NCI-H1930 (cell line): Measurements from ENCODE around the gene PARN.
"Not testable (repeated sequence)": the region's sequence is repeated elsewhere in the genome, so short reads cannot be mapped to it uniquely, and the experiment has no call there.

Experiments used
- DNase-seq, 2 experiments: peaks; one replicate each; lab custom pipeline; 2025; lab: John Stamatoyannopoulos, UW

PARN gene

GRCh38 chr16:14437426-14437825 lies 192.6 kb downstream of the PARN start:
- no peak for DNase-seq

GRCh38 chr16:14436401-14436955 lies 193.6 kb downstream of the PARN start:
- no peak for DNase-seq

- no peak for DNase-seq
Observed at GRCh38 chr16:14434860-14435259, 195.2 kb downstream of the PARN start.

- not testable (repeated sequence) for DNase-seq
Observed at GRCh38 chr16:14428971-14429637, 201.0 kb downstream of the PARN start.

GRCh38 chr16:14428043-14428442 lies 202.0 kb downstream of the PARN start:
- no peak for DNase-seq

- DNase-seq: no peak
Observed at GRCh38 chr16:14427371-14427948, 202.6 kb downstream of the PARN start.

GRCh38 chr16:14424595-14424994 lies 205.5 kb downstream of the PARN start:
- no peak for DNase-seq

GRCh38 chr16:14423344-14423743 lies 206.7 kb downstream of the PARN start:
- DNase-seq: no peak

- no peak for DNase-seq
Observed at GRCh38 chr16:14420721-14421488, 209.2 kb downstream of the PARN start.

- DNase-seq: not testable (repeated sequence)
Observed at GRCh38 chr16:14420243-14420642, 209.8 kb downstream of the PARN start.

GRCh38 chr16:14419817-14420216 lies 210.2 kb downstream of the PARN start:
- DNase-seq: no peak

GRCh38 chr16:14418795-14419225 lies 211.2 kb downstream of the PARN start:
- DNase-seq: no peak

GRCh38 chr16:14416184-14416583 lies 213.9 kb downstream of the PARN start:
- DNase-seq: no peak

GRCh38 chr16:14415291-14415690 lies 214.8 kb downstream of the PARN start:
- DNase-seq: no peak

GRCh38 chr16:14409563-14409962 lies 220.5 kb downstream of the PARN start:
- no peak for DNase-seq

GRCh38 chr16:14407786-14408399 lies 222.2 kb downstream of the PARN start:
- DNase-seq: no peak

- DNase-seq: no peak
Observed at GRCh38 chr16:14405611-14406537, 224.2 kb downstream of the PARN start.

- DNase-seq: not testable (repeated sequence)
Observed at GRCh38 chr16:14403001-14403389, 227.1 kb downstream of the PARN start.

- not testable (repeated sequence) for DNase-seq
Observed at GRCh38 chr16:14402114-14403000, 227.7 kb downstream of the PARN start.

GRCh38 chr16:14401711-14402061 lies 228.4 kb downstream of the PARN start:
- DNase-seq: not testable (repeated sequence)
